HFFc6 (cell line): Measurements from ENCODE around the gene LGALS1. TPM values are rescaled to one million over a fixed set of nuclear protein-coding genes. Genes with fewer than 3 reads are reported as not detected.
A peak's percentile ranks its signal among the peaks of the same experiment; 100 is the strongest.

ENCODE experiments used
- DNase-seq: peaks from one replicate; pipeline ENCODE4 v3.0.0-alpha.2; 2018
- H3K27ac Mint-ChIP-seq: 2 replicates; pipeline ENCODE4 v1.8.0; 2020; ENCODE audit warnings: mild to moderate bottlenecking, mixed read lengths
- H3K27me3 Mint-ChIP-seq: 2 replicates; pipeline ENCODE4 v1.8.0; 2021; ENCODE audit warnings: mild to moderate bottlenecking, moderate library complexity, mixed read lengths; ENCODE audit not compliant: insufficient read depth
- H3K36me3 Mint-ChIP-seq: 2 replicates; pipeline ENCODE4 v1.8.0; 2021; ENCODE audit warnings: low read depth, mixed read lengths
- H3K4me1 Mint-ChIP-seq: 2 replicates; pipeline ENCODE4 v1.8.0; 2020; ENCODE audit warnings: low read depth, mixed read lengths
- H3K4me3 Mint-ChIP-seq: 2 replicates; pipeline ENCODE4 v1.8.0; 2020; ENCODE audit warnings: mild to moderate bottlenecking, moderate library complexity, mixed read lengths
- H3K9me3 Mint-ChIP-seq: 2 replicates; pipeline ENCODE4 v1.8.0; 2020; ENCODE audit warnings: mild to moderate bottlenecking, mixed read lengths
- CTCF ChIP-seq: fragments of 200-600 bp; sonication (generic); IDR thresholded peaks from 2 replicates; pipeline ENCODE4 v1.5.0; 2021; ENCODE audit warnings: antibody characterized with exemption, mild to moderate bottlenecking
- total RNA-seq, 6 experiments: library from RNA; stranded (reverse); fragmentation: NEBNext Ultra II Directional; extraction: Animal tissue kit (Norgen Biotek cat#: 25700); gene quantifications; 2 replicates in 1 of 6; 3 replicates in 5 of 6; pipeline ENCODE4 v1.2.3, GENCODE V29; 2021

LGALS1 gene
- total RNA-seq, 6 experiments from 2014 or later: 5,326 to 7,192 (median 6,673) TPM

GRCh38 chr22:37661160-37661924, 14.1 kb upstream of the LGALS1 start:
- peak overlapping the region; percentile 97 for H3K27ac Mint-ChIP-seq
- peak; percentile 75 for DNase-seq
- peaks cover 40% of the 10 kb centered on the region for H3K4me1 Mint-ChIP-seq
- H3K4me3 Mint-ChIP-seq: peak overlapping the region; percentile 55
- TF ChIP-seq CTCF: peak; percentile 53
- no peaks in the 10 kb centered on the region for H3K9me3 Mint-ChIP-seq
- peaks cover 3% of the 10 kb centered on the region; the same call in 1 of the 2 replicates for H3K36me3 Mint-ChIP-seq
- no peaks in the 10 kb centered on the region; the same call in 1 of the 2 replicates for H3K27me3 Mint-ChIP-seq

GRCh38 chr22:37662039-37662438, 13.4 kb upstream of the LGALS1 start:
- H3K36me3 Mint-ChIP-seq: peaks cover 10% of the 10 kb centered on the region; the same call in 1 of the 2 replicates
- H3K4me3 Mint-ChIP-seq: peak overlapping the region; percentile 54
- no peaks in the 10 kb centered on the region for H3K9me3 Mint-ChIP-seq
- H3K27me3 Mint-ChIP-seq: peaks cover under 1% of the 10 kb centered on the region
- peak overlapping the region; percentile 97 for H3K27ac Mint-ChIP-seq
- peaks cover 40% of the 10 kb centered on the region for H3K4me1 Mint-ChIP-seq
- no peak for DNase-seq
- no peak for TF ChIP-seq CTCF

- Mint-ChIP-seq H3K9me3 (no peaks in the 10 kb centered on the region), H3K4me1 (peaks cover 39% of the 10 kb centered on the region), H3K27ac (peak overlapping the region; percentile 43; the same call in 1 of the 2 replicates), H3K27me3 (peaks cover 2% of the 10 kb centered on the region), H3K4me3 (no peak overlapping the region), H3K36me3 (peaks cover 11% of the 10 kb centered on the region; the same call in 1 of the 2 replicates)
- no peak for TF ChIP-seq CTCF
- DNase-seq: peak; percentile 30
These were observed 11.8 kb upstream of the LGALS1 start for GRCh38 chr22:37663521-37664140.

GRCh38 chr22:37664249-37665101, 11.0 kb upstream of the LGALS1 start:
- TF ChIP-seq CTCF: no peak
- H3K36me3 Mint-ChIP-seq: peaks cover 11% of the 10 kb centered on the region; the same call in 1 of the 2 replicates
- no peak overlapping the region for H3K4me3 Mint-ChIP-seq

GRCh38 chr22:37665487-37665886, 9.9 kb upstream of the LGALS1 start:
- H3K27me3 Mint-ChIP-seq: peaks cover 2% of the 10 kb centered on the region
- no peak for DNase-seq
- no peak overlapping the region for H3K4me3 Mint-ChIP-seq
- no peak overlapping the region for H3K27ac Mint-ChIP-seq
- no peak for TF ChIP-seq CTCF
- no peaks in the 10 kb centered on the region for H3K9me3 Mint-ChIP-seq
- peaks cover 11% of the 10 kb centered on the region; the same call in 1 of the 2 replicates for H3K36me3 Mint-ChIP-seq
- peaks cover 33% of the 10 kb centered on the region for H3K4me1 Mint-ChIP-seq

More at GRCh38 chr22:37664249-37665101, 11.0 kb upstream of the LGALS1 start:
- Mint-ChIP-seq H3K4me1 (peaks cover 39% of the 10 kb centered on the region), H3K27me3 (peaks cover 2% of the 10 kb centered on the region), H3K9me3 (no peaks in the 10 kb centered on the region), H3K27ac (no peak overlapping the region)
- DNase-seq: no peak
